Neuronal stem cell (in vitro differentiated cells): ENCODE data around the gene TTC16. TPM values are rescaled to one million over a fixed set of nuclear protein-coding genes. Genes with fewer than 3 reads are reported as not detected.
A peak's percentile ranks its signal among the peaks of the same experiment; 100 is the strongest.

Experiments used
- DNase-seq: peaks from one replicate; pipeline ENCODE4 v3.0.0-alpha.2; 2013; ENCODE audit warnings: low spot score
- H2AFZ ChIP-seq: one replicate; pipeline ENCODE4 v1.6.1; 2013; ENCODE audit warnings: mild to moderate bottlenecking, low read length, inconsistent platforms
- H2AK5ac ChIP-seq: 2 replicates; pipeline ENCODE4 v1.6.1; 2013; ENCODE audit warnings: low read depth, mild to moderate bottlenecking, inconsistent platforms, low read length, moderate library complexity, mixed read lengths
- H2BK120ac ChIP-seq: 2 replicates; pipeline ENCODE4 v1.6.1; 2013; ENCODE audit warnings: low read depth, mild to moderate bottlenecking, inconsistent platforms, low read length, moderate library complexity, mixed read lengths
- H2BK12ac ChIP-seq: one replicate; pipeline ENCODE4 v1.6.1; 2013; ENCODE audit warnings: low read length, inconsistent platforms
- H2BK15ac ChIP-seq: 2 replicates; pipeline ENCODE4 v1.6.1; 2013; ENCODE audit warnings: mild to moderate bottlenecking, low read length, inconsistent platforms, mixed read lengths
- H2BK5ac ChIP-seq: one replicate; pipeline ENCODE4 v1.6.1; 2013; ENCODE audit warnings: inconsistent platforms, mild to moderate bottlenecking, low read length, moderate library complexity
- H3K14ac ChIP-seq: one replicate; pipeline ENCODE4 v1.6.1; 2013; ENCODE audit warnings: low read length, inconsistent platforms
- H3K18ac ChIP-seq: 2 replicates; pipeline ENCODE4 v1.6.1; 2013; ENCODE audit warnings: low read length, inconsistent platforms
- H3K23ac ChIP-seq: 2 replicates; pipeline ENCODE4 v1.6.1; 2013; ENCODE audit warnings: low read depth, mild to moderate bottlenecking, mixed read lengths, low read length, inconsistent platforms; ENCODE audit not compliant: poor library complexity
- H3K27ac ChIP-seq: replicated peaks from 3 replicates; pipeline ENCODE4 v1.5.1; 2013; ENCODE audit warnings: low read length, inconsistent platforms
- H3K27me3 ChIP-seq, 3 experiments: 2 replicates each; pipeline ENCODE4 v1.6.1; 2013; ENCODE audit warnings: low read length in 3 of 3, mild to moderate bottlenecking in 2 of 3, inconsistent platforms in 1 of 3, low read depth in 1 of 3, mixed read lengths in 1 of 3, moderate library complexity in 1 of 3; ENCODE audit not compliant: control insufficient read depth in 3 of 3, insufficient read depth in 3 of 3
- H3K36me3 ChIP-seq, 2 donors: replicated peaks in 1 of 2; 2 replicates each; pipeline ENCODE4 v1.6.1; 2013; ENCODE audit warnings: low read length in 2 of 2; ENCODE audit not compliant: control insufficient read depth in 2 of 2, insufficient read depth in 2 of 2
- H3K4ac ChIP-seq: 2 replicates; pipeline ENCODE4 v1.6.1; 2013; ENCODE audit warnings: inconsistent platforms, mild to moderate bottlenecking, low read length, moderate library complexity
- H3K4me1 ChIP-seq, 2 donors: 1 replicate in 1 of 2; 2 replicates in 1 of 2; pipeline ENCODE4 v1.6.1; 2013; ENCODE audit warnings: low read length in 2 of 2, low read depth in 1 of 2; ENCODE audit not compliant: control insufficient read depth in 2 of 2, insufficient read depth in 1 of 2
- H3K4me2 ChIP-seq: one replicate; pipeline ENCODE4 v1.6.1; 2013; ENCODE audit warnings: mild to moderate bottlenecking, low read length, inconsistent platforms; ENCODE audit not compliant: insufficient read depth, poor library complexity, severe bottlenecking
- H3K4me3 ChIP-seq, 2 donors: 2 replicates each; pipeline ENCODE4 v1.5.1; 2013; ENCODE audit warnings: low read length in 2 of 2, mild to moderate bottlenecking in 2 of 2, inconsistent platforms in 1 of 2, moderate library complexity in 1 of 2
- H3K79me1 ChIP-seq: one replicate; pipeline ENCODE4 v1.6.1; 2013; ENCODE audit warnings: low read depth, mild to moderate bottlenecking, inconsistent platforms, low read length, moderate library complexity
- H3K9ac ChIP-seq: one replicate; pipeline ENCODE4 v1.6.1; 2013; ENCODE audit warnings: mild to moderate bottlenecking, low read depth, low read length, inconsistent platforms; ENCODE audit not compliant: poor library complexity
- H3K9me3 ChIP-seq, 2 donors: replicated peaks in 1 of 2; 2 replicates each; pipeline versions ENCODE3 to v1.6.1; 2013; ENCODE audit warnings: low read length in 2 of 2, mild to moderate bottlenecking in 2 of 2, inconsistent platforms in 1 of 2, low read depth in 1 of 2, mixed read lengths in 1 of 2, moderate library complexity in 1 of 2; ENCODE audit not compliant: control insufficient read depth in 2 of 2, insufficient read depth in 1 of 2
- H4K8ac ChIP-seq: one replicate; pipeline ENCODE4 v1.6.1; 2013; ENCODE audit warnings: low read depth, mild to moderate bottlenecking, inconsistent platforms, low read length, moderate library complexity
- H4K91ac ChIP-seq: one replicate; pipeline ENCODE4 v1.6.1; 2013; ENCODE audit warnings: low read length, low read depth, mild to moderate bottlenecking, inconsistent platforms; ENCODE audit not compliant: poor library complexity
- WGBS, 2 donors: extraction: QIAGEN DNeasy Blood & Tissue Kit; methylation state at CpG; one replicate each; pipeline ENCODE4 v1.1.7; 2013; ENCODE audit warnings: missing lambda C conversion rate in 2 of 2, mixed read lengths in 1 of 2; ENCODE audit not compliant: insufficient read length in 2 of 2, insufficient replicate concordance in 1 of 2; ENCODE audit errors: extremely low coverage in 2 of 2; 5-methylcytosine and 5-hydroxymethylcytosine counted together
- polyA plus RNA-seq, 2 experiments: library from polyadenylated mRNA; stranded (reverse); fragments of 200-250 nt; gene quantifications; one replicate each; pipeline ENCODE4 v1.2.3, GENCODE V29; 2013

Gene TTC16
- polyA plus RNA-seq (2013, experiment 1 of 2) = not detected
- not detected for polyA plus RNA-seq (2013, experiment 2 of 2)

- peak; percentile 95 for DNase-seq
- peak within 1 kb of the TSS; percentile 20 for H2BK15ac ChIP-seq
- no peak within 1 kb of the TSS for H3K27ac ChIP-seq
- H2AK5ac ChIP-seq = peak within 1 kb of the TSS; percentile 90
- H2AFZ ChIP-seq = peak within 1 kb of the TSS; percentile 95
- H3K9me3 ChIP-seq = no peaks in the 10 kb centered on the region
- no peak within 1 kb of the TSS for H2BK5ac ChIP-seq
- H3K4me2 ChIP-seq = peak within 1 kb of the TSS; percentile 93
- H3K36me3 ChIP-seq = no peaks in the 10 kb centered on the region
- peaks cover 0 to 10% (median 0%) of the 10 kb centered on the region in 3 experiments for H3K27me3 ChIP-seq
- peak within 1 kb of the TSS; percentile 83 for H3K9ac ChIP-seq
- H4K8ac ChIP-seq = no peak within 1 kb of the TSS
- no CpG with 5 or more reads among the region's 65 CpGs for WGBS, 2 donors
- H3K18ac ChIP-seq = peak within 1 kb of the TSS; percentile 85
- H3K14ac ChIP-seq = peak within 1 kb of the TSS; percentile 56
- peaks cover 6 to 28% of the 10 kb centered on the region in 2 donors for H3K4me1 ChIP-seq
- H3K23ac ChIP-seq = peak within 1 kb of the TSS; percentile 75
- H3K4me3 ChIP-seq = peak within 1 kb of the TSS; percentile 69 to 85
- no peak within 1 kb of the TSS for H2BK12ac ChIP-seq
- H3K4ac ChIP-seq = no peak within 1 kb of the TSS
- H2BK120ac ChIP-seq = no peak within 1 kb of the TSS
- peaks cover 4% of the 10 kb centered on the region for H3K79me1 ChIP-seq
- no peak within 1 kb of the TSS for H4K91ac ChIP-seq
These were observed at the start of gene TTC16, which contains the start of gene PTRH1 for GRCh38 chr9:127715470-127716337. TSS of gene TTC16 (plus strand) at chr9:127716079. CDS start at chr9:127716146, 67 bp downstream. TSS of gene PTRH1 (minus strand) at chr9:127715663. CDS start at chr9:127715639, 24 bp downstream.

DNA sequence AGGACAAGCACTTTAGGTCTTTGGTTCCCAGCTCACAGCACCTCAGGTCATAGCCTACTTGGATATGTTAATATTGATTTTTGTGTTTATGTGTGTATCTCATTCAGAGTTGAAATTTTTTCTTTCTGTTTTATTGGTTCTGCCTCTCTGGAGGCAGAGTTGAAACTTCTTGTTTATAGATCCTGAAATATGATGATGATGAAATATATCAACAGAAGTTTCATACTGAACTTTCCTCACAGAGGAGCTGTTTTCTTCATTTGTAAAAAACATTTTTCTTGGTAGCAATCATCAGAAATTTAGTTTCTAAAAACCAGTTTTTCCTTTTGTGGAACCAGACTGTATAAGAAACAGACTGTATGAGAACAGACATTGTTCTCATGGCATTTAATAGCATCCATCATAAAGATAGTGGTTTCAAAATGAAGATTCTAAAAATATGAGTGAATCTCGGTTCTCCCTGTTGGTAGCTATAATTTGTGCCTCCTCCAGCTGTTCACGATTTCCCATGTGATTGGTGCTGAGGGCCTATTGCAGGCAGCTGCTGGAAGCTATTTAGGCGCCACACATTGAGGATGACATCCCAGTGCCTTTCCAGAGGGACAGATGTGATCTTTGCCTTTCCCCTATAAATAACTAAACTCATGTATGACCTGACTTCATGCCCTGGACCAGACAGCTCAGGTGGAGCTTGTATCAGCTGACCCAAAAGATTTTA is 48.6 kb upstream of the TTC16 start:
- no peak overlapping the region for H4K91ac ChIP-seq
- peaks cover 16 to 66% of the 10 kb centered on the region in 2 donors for H3K36me3 ChIP-seq
- H3K4me2 ChIP-seq = no peak overlapping the region
- no peak overlapping the region for H3K18ac ChIP-seq
- no peak overlapping the region for H2BK12ac ChIP-seq
- no peaks in the 10 kb centered on the region for H3K9me3 ChIP-seq
- H3K27me3 ChIP-seq = no peaks in the 10 kb centered on the region
- no peak overlapping the region for H4K8ac ChIP-seq
- H2BK5ac ChIP-seq = no peak overlapping the region
- H3K4ac ChIP-seq = no peak overlapping the region
- no CpG with 5 or more reads among the region's 3 CpGs for WGBS, 2 donors
- H2BK120ac ChIP-seq = no peak overlapping the region
- H3K4me3 ChIP-seq = no peak overlapping the region
- no peak overlapping the region for H3K27ac ChIP-seq
- no peak overlapping the region for H3K9ac ChIP-seq
- H3K79me1 ChIP-seq = no peaks in the 10 kb centered on the region
- no peak overlapping the region for H2BK15ac ChIP-seq
- no peak overlapping the region for H3K14ac ChIP-seq
- H2AK5ac ChIP-seq = no peak overlapping the region
- DNase-seq = no peak
- H3K4me1 ChIP-seq = peaks cover 0 to 4% of the 10 kb centered on the region in 2 donors
- H3K23ac ChIP-seq = no peak overlapping the region
- H2AFZ ChIP-seq = no peak overlapping the region

- Histone ChIP-seq H3K14ac (no peak overlapping the region), H4K91ac (no peak overlapping the region), H3K18ac (peak overlapping the region; percentile 15), H3K9me3 (no peaks in the 10 kb centered on the region), H3K4ac (no peak overlapping the region), H2BK12ac (no peak overlapping the region), H3K9ac (no peak overlapping the region), H2BK120ac (no peak overlapping the region), H3K27me3 (no peaks in the 10 kb centered on the region), H3K27ac (no peak overlapping the region), H2BK5ac (no peak overlapping the region), H3K4me1 (peaks cover 0 to 4% of the 10 kb centered on the region in 2 donors), H2AFZ (no peak overlapping the region), H4K8ac (no peak overlapping the region), H3K36me3 (peaks cover 17 to 69% of the 10 kb centered on the region in 2 donors), H2AK5ac (no peak overlapping the region), H2BK15ac (no peak overlapping the region), H3K4me2 (no peak overlapping the region), H3K4me3 (no peak overlapping the region), H3K79me1 (no peaks in the 10 kb centered on the region), H3K23ac (no peak overlapping the region)
- no peak for DNase-seq
- no CpG with 5 or more reads among the region's 18 CpGs for WGBS, 2 donors
These were observed 48.0 kb upstream of the TTC16 start for GRCh38 chr9:127667906-127668305.

DNA sequence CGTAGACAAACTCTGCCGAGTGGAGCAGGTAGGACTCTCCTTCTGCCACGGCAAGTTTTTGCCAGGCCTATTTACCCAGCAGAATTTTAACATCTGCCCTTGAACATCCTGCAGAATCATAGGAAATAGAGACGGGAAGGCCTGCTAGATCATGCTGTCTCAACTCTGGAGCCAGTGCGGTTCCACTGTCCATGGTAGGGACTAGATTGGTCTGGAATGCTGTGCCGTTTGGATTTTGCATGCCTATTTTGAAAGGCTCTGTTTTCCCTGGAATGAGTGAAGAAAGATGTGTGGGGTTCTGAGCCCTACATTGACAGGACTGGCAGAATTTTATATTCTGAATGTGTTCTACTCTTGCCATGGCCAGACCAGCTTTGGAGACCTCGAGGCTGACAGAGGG is 42.6 kb upstream of the TTC16 start:
- WGBS, 2 donors = no CpG with 5 or more reads among the region's 7 CpGs
- Histone ChIP-seq H4K91ac (no peak overlapping the region), H3K14ac (no peak overlapping the region), H2BK5ac (no peak overlapping the region), H4K8ac (no peak overlapping the region), H3K4me2 (no peak overlapping the region), H3K4ac (no peak overlapping the region), H3K4me1 (no peaks in the 10 kb centered on the region), H3K79me1 (no peaks in the 10 kb centered on the region), H2BK15ac (no peak overlapping the region), H3K18ac (no peak overlapping the region), H3K9me3 (no peaks in the 10 kb centered on the region), H2AFZ (no peak overlapping the region), H3K36me3 (peaks cover 18 to 70% of the 10 kb centered on the region in 2 donors), H2BK120ac (no peak overlapping the region), H3K27me3 (no peaks in the 10 kb centered on the region), H3K23ac (no peak overlapping the region), H3K27ac (no peak overlapping the region), H3K9ac (no peak overlapping the region), H2BK12ac (no peak overlapping the region), H3K4me3 (no peak overlapping the region), H2AK5ac (no peak overlapping the region)
- no peak for DNase-seq
